ENCODE measurements around the gene ZNF710. TPM values are rescaled to one million over a fixed set of nuclear protein-coding genes. Genes with fewer than 3 reads are reported as not detected.

Gene ZNF710
- total RNA-seq, 4 donors from 2014 or later = 27.3 to 43.4 (median 35.6) TPM

DNA sequence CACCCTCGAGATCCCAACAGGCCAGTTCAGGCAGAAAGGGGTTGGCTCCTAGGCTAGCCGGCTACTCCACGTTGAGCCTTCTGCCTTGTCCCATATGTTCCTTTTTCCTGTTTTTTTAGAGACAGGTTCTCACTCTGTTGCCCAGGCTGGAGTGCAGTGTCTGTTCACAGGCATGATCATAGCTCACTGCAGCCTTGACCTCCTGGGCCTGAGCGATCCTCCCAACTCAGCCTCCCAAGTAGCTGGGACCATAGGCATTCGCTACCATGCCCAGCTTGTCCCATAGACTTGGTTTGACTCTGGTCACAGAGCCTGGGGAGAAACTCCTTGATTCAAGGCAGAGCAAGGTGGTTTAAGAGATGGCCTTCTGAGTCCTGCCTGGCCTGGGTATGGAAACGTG, 32.3 kb downstream of the ZNF710 start:
- intact Hi-C loops (cut with DNase I; ENCODE audit: low total_unique reads) (no loop called here), in situ Hi-C loops (cut with MboI; ENCODE audit: low pct_ligation_motif_present in 1 of 4, low pct_unique_long_range_greater_than_20kb in 1 of 4, low sequenced_read_pairs in 3 of 4) (no loop called here)
- Histone ChIP-seq H3K9me3 (no peaks in the 10 kb centered on the region), H3K27ac (peak overlapping the region; percentile 78 to 90 (median 84)), H3K36me3 (no peaks in the 10 kb centered on the region), H3K4me1 (peaks cover 21 to 90% (median 68%) of the 10 kb centered on the region in 4 donors), H3K4me3 (no peak overlapping the region), H3K27me3 (no peaks in the 10 kb centered on the region)
- no peak for DNase-seq
- WGBS, 2 donors (ENCODE audit: low coverage in 1 of 2) = 69% methylated on average over 6 of the region's 6 CpGs; no CpG with 5 or more reads in 1 of the 2 donors
- no peak for TF ChIP-seq POLR2A (IDR thresholded peaks at IDR 0.05)
- no peak for TF ChIP-seq EP300 (IDR thresholded peaks at IDR 0.05; ENCODE audit: low read depth)
- no peak for TF ChIP-seq POLR2AphosphoS5 (IDR thresholded peaks at IDR 0.05)
- TF ChIP-seq, protein P1, sequence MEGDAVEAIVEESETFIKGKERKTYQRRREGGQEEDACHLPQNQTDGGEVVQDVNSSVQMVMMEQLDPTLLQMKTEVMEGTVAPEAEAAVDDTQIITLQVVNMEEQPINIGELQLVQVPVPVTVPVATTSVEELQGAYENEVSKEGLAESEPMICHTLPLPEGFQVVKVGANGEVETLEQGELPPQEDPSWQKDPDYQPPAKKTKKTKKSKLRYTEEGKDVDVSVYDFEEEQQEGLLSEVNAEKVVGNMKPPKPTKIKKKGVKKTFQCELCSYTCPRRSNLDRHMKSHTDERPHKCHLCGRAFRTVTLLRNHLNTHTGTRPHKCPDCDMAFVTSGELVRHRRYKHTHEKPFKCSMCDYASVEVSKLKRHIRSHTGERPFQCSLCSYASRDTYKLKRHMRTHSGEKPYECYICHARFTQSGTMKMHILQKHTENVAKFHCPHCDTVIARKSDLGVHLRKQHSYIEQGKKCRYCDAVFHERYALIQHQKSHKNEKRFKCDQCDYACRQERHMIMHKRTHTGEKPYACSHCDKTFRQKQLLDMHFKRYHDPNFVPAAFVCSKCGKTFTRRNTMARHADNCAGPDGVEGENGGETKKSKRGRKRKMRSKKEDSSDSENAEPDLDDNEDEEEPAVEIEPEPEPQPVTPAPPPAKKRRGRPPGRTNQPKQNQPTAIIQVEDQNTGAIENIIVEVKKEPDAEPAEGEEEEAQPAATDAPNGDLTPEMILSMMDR (IDR thresholded peaks at IDR 0.05) = no peak

DNA sequence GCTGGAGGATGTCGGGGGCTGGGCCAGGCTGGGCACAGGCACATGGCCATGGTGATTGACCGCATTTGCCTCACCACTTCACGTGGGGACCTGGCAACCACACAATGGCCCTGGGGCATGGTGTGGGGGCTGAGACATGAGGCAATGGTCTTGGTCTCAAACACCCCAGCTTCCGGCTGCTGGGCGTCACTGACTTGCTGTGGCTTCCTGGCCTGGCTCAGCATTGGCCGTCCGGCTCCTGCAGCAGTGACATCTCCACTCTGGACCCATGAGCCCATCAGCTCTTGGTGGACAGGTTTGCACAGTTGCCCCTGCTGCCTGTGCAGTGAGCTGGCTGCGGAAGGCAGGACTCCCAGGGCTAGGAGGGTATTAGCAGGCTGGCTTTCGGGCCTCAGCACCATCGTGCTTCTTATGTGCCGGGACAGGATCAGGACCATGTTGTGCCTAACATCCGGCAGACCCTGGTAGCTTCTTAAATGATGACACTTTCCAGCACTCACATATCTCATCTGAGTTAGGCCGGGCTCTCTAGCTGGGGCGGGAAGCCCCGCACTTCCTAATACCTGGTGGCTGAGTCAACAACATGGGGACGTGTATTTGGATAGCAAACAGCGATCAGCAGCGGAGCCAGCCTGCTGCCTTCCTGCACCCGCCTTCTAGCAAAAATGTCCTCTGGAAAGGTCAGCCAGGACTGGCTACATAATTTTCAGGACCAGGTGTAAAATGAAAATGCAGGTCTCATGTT, 34.1 kb downstream of the ZNF710 start:
- DNase-seq = peak; percentile 55
- WGBS, 2 donors (ENCODE audit: low coverage in 1 of 2) = 60% methylated on average over 17 of the region's 19 CpGs; no CpG with 5 or more reads in 1 of the 2 donors
- intact Hi-C loops (cut with DNase I; ENCODE audit: low total_unique reads) = no loop called here
- in situ Hi-C loops (cut with MboI; ENCODE audit: low pct_ligation_motif_present in 1 of 4, low pct_unique_long_range_greater_than_20kb in 1 of 4, low sequenced_read_pairs in 3 of 4) = no loop called here
- Histone ChIP-seq H3K27me3 (no peaks in the 10 kb centered on the region), H3K4me1 (peaks cover 21 to 82% (median 63%) of the 10 kb centered on the region in 4 donors), H3K9me3 (no peaks in the 10 kb centered on the region), H3K27ac (peak overlapping the region; percentile 78 to 90 (median 84)), H3K4me3 (no peak overlapping the region), H3K36me3 (no peaks in the 10 kb centered on the region)
- TF ChIP-seq EP300 (IDR thresholded peaks at IDR 0.05; ENCODE audit: low read depth) (no peak), POLR2A (IDR thresholded peaks at IDR 0.05) (no peak), POLR2AphosphoS5 (IDR thresholded peaks at IDR 0.05) (peak in 1 of 3 donors; percentile 34)
- TF ChIP-seq, protein P1 (IDR thresholded peaks at IDR 0.05) = no peak

DNA sequence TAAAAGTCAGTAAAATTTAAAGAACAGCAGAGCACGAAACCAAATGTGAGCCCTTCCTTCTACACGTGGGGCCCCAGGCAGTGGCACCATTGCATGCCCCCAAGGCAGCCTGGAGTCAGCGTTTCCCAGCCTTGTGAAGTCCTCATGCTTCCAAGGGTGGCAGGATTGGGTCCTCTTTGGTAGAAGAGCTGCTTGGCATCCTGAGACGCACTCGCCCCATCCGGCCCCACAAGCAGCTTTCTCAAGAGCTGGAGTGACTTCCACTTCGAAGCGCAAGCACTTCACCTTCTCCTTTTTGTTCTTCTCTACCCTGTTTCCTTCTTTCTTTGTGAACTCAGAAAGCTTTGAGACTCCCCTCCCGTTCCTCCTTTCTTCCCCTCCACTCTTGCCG, 34.7 kb downstream of the ZNF710 start:
- in situ Hi-C loops (cut with MboI; ENCODE audit: low pct_ligation_motif_present in 1 of 4, low pct_unique_long_range_greater_than_20kb in 1 of 4, low sequenced_read_pairs in 3 of 4) = no loop called here
- Histone ChIP-seq H3K36me3 (no peaks in the 10 kb centered on the region), H3K4me1 (peaks cover 25 to 85% (median 68%) of the 10 kb centered on the region in 4 donors), H3K4me3 (no peak overlapping the region), H3K9me3 (no peaks in the 10 kb centered on the region), H3K27me3 (no peaks in the 10 kb centered on the region), H3K27ac (peak overlapping the region; percentile 78 to 90 (median 84))
- WGBS, 2 donors (ENCODE audit: low coverage in 1 of 2) = 72 to 80% methylated on average over 5 to 10 of the region's 10 CpGs
- intact Hi-C loops (cut with DNase I; ENCODE audit: low total_unique reads) = no loop called here
- DNase-seq = peak; percentile 19
- TF ChIP-seq POLR2A (IDR thresholded peaks at IDR 0.05) (no peak), EP300 (IDR thresholded peaks at IDR 0.05; ENCODE audit: low read depth) (no peak), POLR2AphosphoS5 (IDR thresholded peaks at IDR 0.05) (no peak)
- TF ChIP-seq, protein P1 (IDR thresholded peaks at IDR 0.05) = no peak

DNA sequence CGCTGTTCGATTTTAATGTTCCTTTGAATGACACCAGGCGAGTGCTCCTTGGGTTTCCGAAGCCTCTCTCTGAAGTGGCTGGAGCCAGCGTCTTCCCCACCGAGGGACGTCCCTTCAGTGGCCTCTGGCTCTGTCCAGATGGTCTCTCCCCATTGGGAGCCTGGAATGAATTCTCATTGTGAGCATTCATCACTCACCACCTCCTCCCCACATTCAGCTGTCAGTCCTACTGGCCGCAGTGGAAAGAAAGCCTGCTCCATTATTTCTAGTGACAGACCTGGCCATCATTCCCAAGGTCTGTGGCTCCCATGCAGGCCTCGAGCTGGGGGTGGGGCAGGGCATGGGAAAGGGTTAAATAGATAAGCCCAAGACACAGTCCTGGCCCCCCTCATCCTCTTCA, 35.2 kb downstream of the ZNF710 start:
- H3K27ac ChIP-seq = peak overlapping the region in 3 of 4 donors; percentile 81 to 90 (median 88)
- peak; percentile 9 for DNase-seq
- 90% methylated on average over 9 of the region's 9 CpGs; no CpG with 5 or more reads in 1 of the 2 donors for WGBS, 2 donors (ENCODE audit: low coverage in 1 of 2)
- no peaks in the 10 kb centered on the region for H3K27me3 ChIP-seq
- no peaks in the 10 kb centered on the region for H3K9me3 ChIP-seq
- H3K4me3 ChIP-seq = no peak overlapping the region
- no peaks in the 10 kb centered on the region for H3K36me3 ChIP-seq
- intact Hi-C loops (cut with DNase I; ENCODE audit: low total_unique reads) = no loop called here
- peaks cover 28 to 85% (median 66%) of the 10 kb centered on the region in 4 donors for H3K4me1 ChIP-seq
- TF ChIP-seq, protein P1 (IDR thresholded peaks at IDR 0.05) = no peak
- no peak for TF ChIP-seq EP300 (IDR thresholded peaks at IDR 0.05; ENCODE audit: low read depth)
- TF ChIP-seq POLR2A (IDR thresholded peaks at IDR 0.05) = no peak
- TF ChIP-seq POLR2AphosphoS5 (IDR thresholded peaks at IDR 0.05) = no peak
- in situ Hi-C loops (cut with MboI; ENCODE audit: low pct_ligation_motif_present in 1 of 4, low pct_unique_long_range_greater_than_20kb in 1 of 4, low sequenced_read_pairs in 3 of 4) = no loop called here
